ENCODE measurements around the gene ST6GALNAC5.

GRCh38 chr1:77063118-77063517 is 195.8 kb downstream of the ST6GALNAC5 start:
- no peak for TF ChIP-seq CTCF (IDR thresholded peaks at IDR 0.05)
- no peak for TF ChIP-seq ZFX (IDR thresholded peaks at IDR 0.05; ENCODE audit: borderline replicate concordance)
